Amygdala (tissue), 56 donors: Measurements from ENCODE around the gene CCDC178.
"Not testable (repeated sequence)": the region's sequence is repeated elsewhere in the genome, so short reads cannot be mapped to it uniquely, and the experiment has no call there.

Experiments
- DNase-seq, 56 donors: peaks; one replicate each; lab custom pipeline; 2025; lab: John Stamatoyannopoulos, UW

Gene CCDC178, protein sequence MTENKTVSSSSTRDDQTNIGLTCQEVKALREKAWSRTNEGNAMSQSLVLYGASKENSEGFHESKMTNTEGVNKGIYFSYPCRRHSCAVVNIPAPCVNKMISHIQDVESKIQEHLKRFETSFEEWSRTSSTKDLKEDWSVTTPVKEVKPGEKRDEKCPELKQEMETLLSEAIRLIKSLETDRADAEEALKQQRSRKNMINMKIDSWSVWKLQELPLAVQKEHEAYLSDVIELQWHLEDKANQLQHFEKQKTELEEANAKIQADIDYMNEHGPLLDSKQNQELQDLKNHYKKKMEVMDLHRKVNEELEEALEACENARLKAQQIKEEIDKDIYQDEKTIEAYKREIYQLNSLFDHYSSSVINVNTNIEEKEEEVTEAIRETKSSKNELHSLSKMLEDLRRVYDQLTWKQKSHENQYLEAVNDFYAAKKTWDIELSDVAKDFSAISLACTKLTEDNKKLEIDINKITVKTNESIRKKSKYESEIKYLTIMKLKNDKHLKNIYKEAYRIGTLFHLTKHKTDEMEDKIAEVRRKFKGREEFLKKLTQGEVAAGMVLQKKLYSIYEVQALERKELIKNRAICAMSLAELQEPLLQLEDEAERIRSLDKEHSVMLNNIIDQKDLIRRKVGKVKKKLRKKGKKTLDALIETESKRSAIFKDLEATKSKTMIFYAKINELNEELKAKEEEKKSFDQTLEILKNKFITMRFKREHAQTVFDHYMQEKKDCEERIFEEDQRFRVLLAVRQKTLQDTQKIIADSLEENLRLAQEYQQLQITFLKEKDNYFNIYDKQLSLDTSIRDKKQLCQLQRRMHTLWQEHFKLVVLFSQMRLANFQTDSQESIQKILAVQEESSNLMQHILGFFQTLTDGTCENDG

DNA sequence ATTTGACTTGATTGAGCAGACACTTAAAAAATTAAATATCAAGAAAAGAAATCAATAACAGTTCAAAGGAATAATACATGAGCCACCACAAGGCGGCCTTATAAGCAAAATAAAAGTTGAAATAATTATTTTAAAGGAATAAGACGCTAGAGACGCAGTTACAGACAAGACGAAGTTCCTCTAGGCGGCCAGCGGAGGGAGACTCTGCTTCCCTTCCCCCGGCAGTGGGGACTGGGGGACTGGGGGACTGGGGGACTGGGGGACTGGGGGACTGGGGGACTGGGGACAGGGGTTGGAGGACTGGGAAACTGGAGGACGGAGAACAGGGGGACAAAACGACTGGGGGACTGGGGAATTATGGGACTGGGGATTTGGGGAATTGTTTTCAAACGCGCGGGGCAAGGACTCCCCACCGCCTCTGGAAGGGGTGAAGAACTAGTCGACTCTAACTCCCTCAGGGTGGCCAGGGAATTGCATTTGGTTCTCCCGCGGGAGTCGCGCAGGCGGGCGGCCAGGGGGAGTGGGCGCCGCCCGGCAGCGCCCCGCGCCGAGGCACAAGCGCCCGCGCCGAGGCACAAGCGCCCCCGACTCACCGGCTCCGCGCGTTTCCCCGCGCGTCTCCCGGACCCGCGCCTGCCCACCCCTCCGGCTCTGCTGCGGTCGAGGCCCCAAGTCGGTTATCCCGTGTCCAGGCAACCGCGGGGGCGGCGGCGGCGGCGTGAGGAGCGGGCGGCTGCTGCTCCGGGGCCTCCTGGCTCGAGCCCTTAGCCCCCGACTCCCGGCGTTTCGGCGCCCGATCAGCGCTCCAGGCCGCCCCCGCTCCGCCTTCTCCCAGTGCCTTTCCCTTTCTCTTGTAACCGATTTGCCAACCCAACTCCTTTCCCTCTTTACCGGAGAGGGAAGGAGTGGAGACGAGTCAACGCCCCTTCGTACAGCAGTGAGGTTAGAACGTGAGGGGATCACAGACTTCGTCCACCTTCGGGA is at the start of gene CCDC178:
Gene CCDC178 (minus strand): TSS at position 662 of the 984 bp plus-strand sequence. CDS start 28,633 bp downstream, outside the sequence.
- peak in 37 of 56 donors; percentile 0 to 50 (median 17) for DNase-seq

DNA sequence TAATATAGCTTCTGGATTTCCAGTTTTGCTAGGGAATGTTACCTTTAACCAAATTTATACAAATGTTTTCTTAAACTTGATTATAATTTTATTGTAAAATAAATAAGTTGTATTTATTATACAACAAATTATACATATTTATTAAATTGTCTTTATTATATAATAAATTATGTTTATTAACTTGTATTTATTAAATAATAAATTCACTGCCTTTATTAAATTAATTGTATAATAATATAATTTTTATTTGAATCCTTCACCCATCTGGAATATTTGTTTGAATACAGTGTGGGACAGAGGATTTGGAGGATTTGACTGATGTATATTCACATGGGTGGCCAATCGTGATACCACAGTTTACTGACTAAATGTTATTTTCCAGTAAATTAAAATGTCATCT is 43.4 kb upstream of the CCDC178 start:
- DNase-seq, result no peak

DNA sequence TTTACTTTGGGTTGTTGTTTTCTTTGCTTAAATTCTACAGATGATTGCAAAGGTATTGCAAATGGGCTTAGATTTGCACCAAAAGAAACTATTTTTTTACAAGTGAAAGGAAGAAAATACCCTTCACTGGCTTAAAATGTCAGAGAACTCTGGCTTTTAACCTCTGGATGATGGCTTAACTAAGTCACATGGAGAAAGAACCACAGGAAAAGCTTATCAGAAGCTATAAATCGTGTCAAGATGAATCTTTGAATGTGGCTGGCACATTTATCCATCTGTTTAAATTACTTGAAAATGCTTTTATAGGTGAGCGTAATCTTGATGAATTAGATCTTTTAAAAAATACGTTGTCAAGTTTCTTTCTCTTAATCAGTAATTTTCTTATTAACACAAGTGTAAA is 32.0 kb upstream of the CCDC178 start:
- DNase-seq, result no peak

DNA sequence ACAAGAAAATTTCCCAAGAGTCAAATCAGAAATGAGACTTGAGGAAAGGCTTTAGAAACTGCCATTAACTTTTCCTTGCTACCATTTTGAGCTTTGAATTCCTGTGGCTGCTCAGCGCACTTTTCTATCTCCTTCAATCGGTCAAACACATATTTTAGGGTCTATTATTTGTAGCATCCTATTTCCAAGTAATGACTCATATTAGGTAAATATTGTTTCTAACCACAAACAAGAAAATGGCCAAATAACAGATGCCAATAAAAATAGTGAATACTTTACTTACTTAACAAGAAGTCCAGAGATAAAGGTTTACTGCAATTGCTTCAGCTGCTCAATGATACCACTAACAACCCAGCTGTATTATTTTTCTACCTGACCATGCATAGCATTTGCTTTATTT is 29.7 kb upstream of the CCDC178 start:
- DNase-seq, result no peak

DNA sequence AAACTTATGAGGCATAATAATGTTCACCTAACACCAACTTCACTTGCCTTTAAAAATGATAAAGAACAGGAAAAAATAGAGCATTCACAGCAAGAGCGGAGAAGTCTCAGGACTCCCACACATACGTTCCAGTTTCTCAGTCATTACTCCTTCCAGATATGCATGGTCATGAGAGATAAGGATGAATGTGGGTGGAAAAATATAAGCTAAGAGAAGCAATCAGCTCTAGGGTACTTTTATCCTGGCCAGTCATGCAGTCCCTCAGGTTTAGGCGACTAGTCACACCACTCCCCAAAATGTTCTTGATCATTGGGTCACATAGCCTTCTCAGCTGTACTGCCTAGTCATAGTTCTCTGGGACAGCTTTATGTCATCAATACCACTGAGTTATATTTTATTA is 29.2 kb upstream of the CCDC178 start:
- no peak for DNase-seq

DNA sequence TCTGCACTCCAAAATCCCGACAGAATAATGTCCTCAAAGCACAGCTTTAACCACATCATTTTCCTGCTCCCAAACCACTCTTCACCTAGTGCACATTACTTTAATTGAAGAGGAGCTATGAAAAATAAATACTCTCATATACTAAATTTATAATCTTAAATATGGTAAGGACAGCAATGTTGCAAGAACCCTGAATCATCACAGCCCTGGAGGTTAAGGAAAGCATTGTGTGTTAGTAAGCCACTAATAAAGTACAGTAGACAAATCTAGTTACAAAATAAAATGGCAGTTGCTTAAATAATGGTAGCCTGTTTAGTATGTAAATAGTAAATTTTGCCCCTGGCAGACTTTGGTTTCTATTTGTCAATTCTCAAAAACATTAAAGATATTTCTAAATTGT is 27.0 kb upstream of the CCDC178 start:
- DNase-seq, result no peak

DNA sequence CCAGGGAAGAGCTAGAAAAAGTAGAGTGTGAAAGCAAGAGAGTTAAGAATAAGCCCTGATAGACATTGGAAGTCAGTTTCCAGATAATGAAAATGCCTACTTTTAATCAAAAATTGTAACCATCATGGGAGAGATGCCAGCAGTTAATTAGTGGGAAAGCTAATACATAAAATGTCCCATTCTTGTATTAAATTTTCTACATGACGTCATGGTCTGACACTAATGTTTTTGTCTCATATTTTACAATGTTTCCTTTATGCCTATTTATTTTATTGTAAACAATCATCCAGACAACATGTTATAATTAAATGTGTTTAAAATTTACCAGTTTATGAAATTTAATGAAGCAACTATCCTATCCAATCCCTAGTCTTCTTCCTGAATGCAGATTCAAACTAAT is 26.3 kb upstream of the CCDC178 start:
- no peak for DNase-seq

DNA sequence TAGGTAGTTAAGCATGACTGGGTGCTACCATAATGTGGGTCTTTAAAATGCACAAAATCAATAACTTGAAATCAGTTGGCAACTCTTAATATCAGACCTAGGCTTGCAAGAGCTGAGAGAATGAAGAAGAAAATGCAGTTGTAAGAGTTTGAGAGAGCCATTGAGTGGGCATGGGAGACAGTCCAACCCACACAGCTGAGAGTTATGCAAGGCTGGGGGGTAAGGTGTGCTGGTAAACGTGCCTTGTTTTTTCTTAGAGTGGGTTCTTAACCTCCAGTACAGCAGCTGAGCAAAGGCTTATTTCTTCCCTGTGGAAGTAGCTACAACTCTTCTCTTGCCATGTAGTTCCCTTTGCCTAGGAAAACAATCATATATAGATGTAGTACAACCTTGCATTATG is 20.2 kb upstream of the CCDC178 start:
- no peak for DNase-seq

DNA sequence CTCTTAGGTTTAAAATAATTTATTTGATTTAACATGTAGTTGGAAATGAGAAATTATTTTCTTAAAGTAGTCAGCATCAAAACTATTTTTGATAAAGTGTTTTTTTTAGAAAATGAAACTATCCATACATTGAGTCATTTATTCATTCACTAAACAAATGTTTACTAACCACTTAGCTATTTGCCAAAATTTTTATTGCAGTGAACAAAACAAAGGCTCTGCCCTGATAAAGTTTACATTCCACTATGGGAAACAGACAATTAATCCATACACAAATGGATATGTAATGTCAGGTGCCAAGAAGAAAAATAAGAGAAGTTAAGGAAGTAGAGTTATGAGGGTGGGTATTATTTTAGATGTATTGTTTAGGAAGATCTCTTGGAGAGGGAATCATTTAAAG is 19.1 kb upstream of the CCDC178 start:
- no peak for DNase-seq

DNA sequence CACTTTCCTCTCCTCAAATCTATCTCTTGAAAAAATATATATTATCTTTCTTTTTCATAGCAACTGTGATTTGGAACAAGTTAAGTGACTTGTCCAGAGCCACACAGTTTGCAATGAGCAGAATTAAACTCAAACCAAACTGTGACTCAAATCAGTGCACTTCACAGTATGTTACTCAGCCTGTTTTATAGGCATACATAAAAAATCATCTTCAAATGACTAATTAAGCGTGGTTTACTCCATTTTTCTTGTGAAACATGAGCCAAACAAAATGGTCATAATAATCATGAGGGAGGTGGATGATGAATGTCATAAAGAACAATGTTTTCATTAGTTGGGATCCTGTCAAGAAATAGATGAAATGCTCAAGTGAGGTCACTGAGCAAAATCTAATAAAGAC is 6.1 kb upstream of the CCDC178 start:
- DNase-seq, result no peak

DNA sequence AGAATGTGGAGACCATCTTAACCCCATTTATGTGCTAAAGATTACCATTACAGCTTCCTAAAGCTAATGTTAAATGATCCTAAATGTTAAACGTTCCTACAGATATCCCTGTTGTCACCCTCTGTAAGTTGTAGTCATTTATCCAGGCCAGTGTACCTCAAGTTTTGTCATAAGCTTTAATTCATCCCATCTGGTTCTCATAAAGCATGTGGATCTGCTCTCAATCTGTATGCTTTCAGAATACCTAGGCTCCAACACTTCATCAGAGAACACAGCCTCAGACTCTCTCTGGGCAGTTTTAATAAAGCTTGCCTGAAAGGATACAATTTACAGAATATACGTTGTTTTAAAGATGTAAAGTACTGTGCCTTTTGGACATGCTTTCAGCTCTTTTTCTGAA is 4.2 kb upstream of the CCDC178 start:
- no peak for DNase-seq

DNA sequence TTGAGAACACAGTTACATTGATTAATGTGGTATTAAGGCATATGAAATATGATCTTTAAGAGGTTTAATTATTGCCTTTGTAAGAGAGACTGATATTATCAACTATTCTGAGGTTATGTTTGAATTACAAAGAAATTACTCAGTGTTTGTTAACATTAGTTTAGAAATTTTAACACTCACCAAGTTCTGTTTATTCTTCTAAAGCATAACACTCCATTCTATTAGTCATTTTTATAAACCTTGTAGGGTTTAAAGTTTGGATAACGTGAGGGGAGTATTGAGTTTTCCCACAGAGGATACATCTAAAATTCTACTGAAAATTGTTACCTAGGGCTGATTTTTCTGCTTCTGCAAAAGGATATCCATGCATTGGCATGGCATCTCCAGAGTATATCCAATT is 7.7 kb downstream of the CCDC178 start:
- no peak for DNase-seq

DNA sequence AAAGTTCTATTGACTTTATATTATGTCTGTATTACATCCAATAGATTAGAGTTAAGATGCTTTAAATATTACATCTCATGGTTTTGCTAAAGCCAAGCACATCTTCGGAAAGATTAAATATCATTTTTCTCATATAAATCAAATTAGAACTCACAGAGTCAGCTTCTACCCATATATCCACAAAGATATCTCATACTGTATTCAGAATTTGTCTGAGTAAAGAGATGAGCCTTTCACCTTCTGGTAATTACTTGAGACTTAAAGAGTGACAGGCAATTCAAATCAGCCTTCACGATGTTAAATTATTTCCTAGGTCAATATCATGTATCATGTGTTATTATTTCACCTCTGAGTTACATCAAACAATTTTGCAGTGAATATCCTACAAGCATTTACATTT is 13.0 kb downstream of the CCDC178 start:
- DNase-seq, result no peak

DNA sequence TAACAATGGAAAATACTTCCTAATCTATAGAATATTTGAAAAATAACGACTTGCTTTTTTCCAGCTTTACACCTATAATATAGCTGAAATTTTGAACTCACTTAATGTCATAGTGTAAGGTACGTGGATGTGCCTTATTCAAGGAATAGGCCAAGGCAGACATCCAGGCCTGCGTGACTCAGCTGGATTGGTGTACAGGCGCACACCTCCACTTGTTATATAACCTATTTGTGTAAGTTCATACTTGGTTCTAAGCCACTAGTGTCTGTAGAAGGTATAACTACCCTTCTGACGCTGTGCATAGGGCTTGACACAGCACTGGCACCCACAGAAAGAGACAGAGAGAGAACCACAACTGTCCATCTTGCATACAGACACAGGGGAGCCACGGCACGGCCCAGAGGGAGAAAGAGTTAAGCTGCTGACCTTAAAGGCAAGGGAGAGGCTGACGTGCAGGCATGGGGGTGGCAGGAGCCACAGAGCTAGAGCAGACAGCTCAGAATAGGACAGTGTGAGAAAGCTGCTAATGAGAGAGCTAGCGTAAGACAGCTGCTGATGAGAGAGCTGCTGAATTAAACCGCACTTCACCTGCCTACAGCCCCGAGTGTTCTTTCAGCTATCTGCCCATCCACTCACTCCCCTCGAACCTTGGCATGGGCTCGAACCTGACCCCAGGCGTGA is 16.1 kb downstream of the CCDC178 start:
- DNase-seq, result no peak

DNA sequence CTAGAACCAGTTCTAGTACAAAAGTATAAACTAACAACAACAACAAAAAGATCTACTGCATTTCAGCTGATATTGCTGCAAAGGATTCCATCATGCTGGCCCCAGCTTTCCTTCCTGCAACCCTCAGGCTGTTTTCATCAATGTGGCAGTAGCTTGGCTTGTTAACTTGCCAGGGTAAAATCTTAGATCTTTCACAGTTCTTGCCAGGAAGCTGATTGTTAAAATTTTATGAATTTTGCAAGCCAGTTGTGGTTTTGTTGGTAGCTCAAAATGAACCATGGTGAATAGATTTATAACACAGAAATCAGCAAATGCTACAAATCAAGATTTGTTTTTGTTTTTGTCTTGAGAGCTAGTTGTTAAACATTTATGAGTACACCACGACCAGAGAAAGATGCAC is 19.3 kb downstream of the CCDC178 start:
- DNase-seq, result no peak

DNA sequence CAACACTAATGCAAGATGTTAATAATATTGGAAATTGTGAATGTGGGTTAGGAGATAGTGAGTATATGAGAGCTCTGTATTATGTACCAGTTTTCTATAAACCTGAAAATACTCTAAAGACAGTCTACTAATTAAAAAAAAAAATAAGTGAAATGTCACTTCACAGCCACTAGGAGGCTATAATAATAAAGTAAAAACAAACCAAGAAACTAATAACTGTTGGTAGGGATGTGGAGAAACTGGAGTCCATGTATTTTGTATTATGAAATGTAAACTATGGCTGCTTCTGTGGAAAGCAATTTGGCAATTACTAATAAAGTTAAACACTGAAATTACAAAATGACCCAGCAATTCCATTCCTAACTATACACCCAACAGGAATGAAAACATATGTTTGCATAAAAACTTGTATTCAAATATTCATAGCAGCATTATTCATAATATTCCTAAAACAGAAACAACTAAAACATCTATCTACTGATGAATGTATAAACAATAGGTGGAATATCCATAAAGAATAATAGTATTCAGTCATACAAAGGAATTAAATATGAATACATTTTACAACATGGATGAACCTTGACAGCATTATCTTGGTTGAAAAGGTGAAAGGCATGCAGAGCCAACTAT is 36.2 kb downstream of the CCDC178 start:
- DNase-seq, result no peak

DNA sequence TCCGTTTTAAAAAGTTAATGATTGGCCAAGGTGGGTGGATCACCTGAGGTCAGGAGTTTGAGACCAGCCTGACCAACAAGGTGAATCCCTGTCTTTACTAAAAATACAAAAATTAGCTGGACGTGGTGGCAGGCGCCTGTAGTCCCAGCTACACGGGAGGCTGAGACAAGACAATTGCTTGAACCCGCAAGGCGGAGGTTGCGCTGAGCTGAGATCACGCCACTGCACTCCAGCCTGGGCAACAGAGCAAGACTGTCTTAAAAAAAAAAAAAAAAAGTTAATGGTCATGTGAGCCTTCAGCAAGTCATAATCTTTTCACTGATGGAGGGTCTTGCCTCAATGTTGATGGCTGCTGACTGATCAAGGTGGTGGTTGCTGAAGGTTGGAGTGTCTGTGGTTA is 41.6 kb downstream of the CCDC178 start:
- not testable (repeated sequence) for DNase-seq

DNA sequence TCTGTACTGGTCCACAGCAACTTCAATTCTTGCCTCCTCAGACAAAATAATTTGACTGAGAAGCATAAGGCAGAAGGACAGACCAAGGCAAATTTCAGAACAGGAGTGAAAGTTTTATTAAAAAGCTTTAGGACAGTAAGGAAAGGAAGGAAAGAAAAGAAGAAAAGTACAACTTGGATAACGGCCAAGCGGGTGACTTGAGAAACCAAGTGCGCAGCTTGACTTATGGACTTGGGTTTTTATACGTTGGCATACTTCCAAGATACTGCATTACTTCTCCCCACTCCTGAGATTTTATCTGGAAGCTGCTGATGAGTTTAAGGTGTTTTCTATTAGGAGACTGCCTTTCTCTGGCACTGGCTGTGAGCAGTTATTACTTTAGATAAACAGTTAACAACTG is 64.7 kb downstream of the CCDC178 start:
- DNase-seq, result no peak

DNA sequence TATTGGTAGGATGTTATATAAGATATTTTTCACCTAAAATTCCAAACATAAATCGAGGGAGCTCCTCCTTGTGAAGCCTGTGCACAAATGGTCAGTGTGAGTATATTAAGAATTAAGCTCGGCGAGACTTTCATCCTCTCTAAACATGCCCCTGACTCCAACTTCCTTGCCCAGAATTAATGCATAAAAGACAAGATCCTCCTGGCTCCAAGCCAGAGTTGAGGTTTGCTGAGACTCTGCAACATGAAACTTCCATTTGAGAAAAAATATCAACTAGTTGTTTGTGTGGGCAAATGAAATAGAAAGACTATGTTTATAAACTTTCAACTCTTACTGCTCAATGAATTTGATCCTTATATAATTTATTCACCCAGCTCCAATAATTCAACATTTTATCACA is 68.1 kb downstream of the CCDC178 start:
- DNase-seq, result no peak
